Measurements from ENCODE around the gene SMPD2. TPM values are rescaled to one million over a fixed set of nuclear protein-coding genes. Genes with fewer than 3 reads are reported as not detected.

The SMPD2 gene
- total and polyA plus RNA-seq, 2 experiments from 2014 or later, result 5.6 to 10.9 TPM

- Histone ChIP-seq H3K79me2 (replicated peaks; ENCODE audit: insufficient read depth) (no peaks in the 10 kb centered on the region), H4K20me1 (replicated peaks; ENCODE audit: insufficient read depth) (no peaks in the 10 kb centered on the region), H3F3A (replicated peaks; ENCODE audit: low read depth) (no peaks in the 10 kb centered on the region), H3K4me2 (no peak overlapping the region), H3K27me3 (ENCODE audit: insufficient read depth) (no peaks in the 10 kb centered on the region), H3K9me2 (ENCODE audit: insufficient read depth) (peaks cover 7% of the 10 kb centered on the region; the same call in 1 of the 2 replicates), H3K4me3 (no peak overlapping the region), H3K4me1 (ENCODE audit: insufficient read depth) (no peaks in the 10 kb centered on the region), H3K27ac (ENCODE audit: low read depth) (no peak overlapping the region), H3K36me3 (ENCODE audit: insufficient read depth) (no peaks in the 10 kb centered on the region), H2AFZ (no peak overlapping the region)
- H3K36me3 Mint-ChIP-seq (ENCODE audit: low read depth), result no peaks in the 10 kb centered on the region
- no peak overlapping the region for H3K4me3 Mint-ChIP-seq
- TF ChIP-seq EZH2 (IDR thresholded peaks at IDR 0.05; ENCODE audit: low read depth, unreplicated experiment) (no peak), NANOG (IDR thresholded peaks at IDR 0.05; ENCODE audit: borderline replicate concordance) (no peak), ZNF331 (CRISPR knock-in tag; IDR thresholded peaks at IDR 0.05; ENCODE audit: low read depth) (no peak), REST (IDR thresholded peaks at IDR 0.05; ENCODE audit: unreplicated experiment) (no peak), POLR2AphosphoS5 (IDR thresholded peaks at IDR 0.05; ENCODE audit: low read depth) (no peak), JUNB (IDR thresholded peaks at IDR 0.05; ENCODE audit: unreplicated experiment) (no peak), ZNF462 (CRISPR knock-in tag; IDR thresholded peaks at IDR 0.05) (no peak), CREB1 (CRISPR knock-in tag; IDR thresholded peaks at IDR 0.05; ENCODE audit: low read depth) (no peak), STAT1 (IDR thresholded peaks at IDR 0.05; ENCODE audit: unreplicated experiment) (no peak), ETS1 (IDR thresholded peaks at IDR 0.05) (no peak), CTCF (conservative IDR thresholded peaks at IDR 0.05; ENCODE audit: low read depth in 2 of 2) (no peak), ZNF114 (CRISPR knock-in tag; IDR thresholded peaks at IDR 0.05) (no peak), EZH2phosphoT487 (IDR thresholded peaks at IDR 0.05; ENCODE audit: unreplicated experiment) (no peak)
- no peaks in the 10 kb centered on the region for H3K4me1 Mint-ChIP-seq
- DNase-seq (ENCODE audit: low spot score) (no peak), ATAC-seq (no peak)
- H3K27ac Mint-ChIP-seq, result no peak overlapping the region
- no peaks in the 10 kb centered on the region for H3K27me3 Mint-ChIP-seq (ENCODE audit: insufficient read depth, low read depth, poor library complexity)
- no peaks in the 10 kb centered on the region for H3K9me3 Mint-ChIP-seq
These were observed 19.8 kb upstream of the SMPD2 start for GRCh38 chr6:109420751-109421150.

Data from GM23338 (cell line).